Glutamatergic neuron (in vitro differentiated cells): ENCODE data around the gene UBTD1. TPM values are rescaled to one million over a fixed set of nuclear protein-coding genes. Genes with fewer than 3 reads are reported as not detected.

ENCODE experiments used
- DNase-seq: peaks from one replicate; pipeline ENCODE4 v3.0.0; 2022
- H3K27ac Mint-ChIP-seq: one replicate; pipeline ENCODE4 v1.8.0; 2020; ENCODE audit warnings: mild to moderate bottlenecking, mixed read lengths, inconsistent platforms; ENCODE audit not compliant: unreplicated experiment
- H3K27me3 Mint-ChIP-seq: one replicate; pipeline ENCODE4 v1.8.0; 2020; ENCODE audit warnings: mild to moderate bottlenecking, moderate library complexity, mixed read lengths, inconsistent platforms; ENCODE audit not compliant: unreplicated experiment
- H3K36me3 Mint-ChIP-seq: one replicate; pipeline ENCODE4 v1.8.0; 2020; ENCODE audit warnings: mild to moderate bottlenecking, mixed read lengths, inconsistent platforms; ENCODE audit not compliant: unreplicated experiment
- H3K4me1 Mint-ChIP-seq: one replicate; pipeline ENCODE4 v1.8.0; 2020; ENCODE audit warnings: mild to moderate bottlenecking, low read depth, mixed read lengths, inconsistent platforms; ENCODE audit not compliant: unreplicated experiment
- H3K4me3 Mint-ChIP-seq: one replicate; pipeline ENCODE4 v1.8.0; 2020; ENCODE audit warnings: mild to moderate bottlenecking, mixed read lengths, inconsistent platforms; ENCODE audit not compliant: unreplicated experiment
- H3K9me3 Mint-ChIP-seq: one replicate; pipeline ENCODE4 v1.8.0; 2020; ENCODE audit warnings: mild to moderate bottlenecking, moderate library complexity, mixed read lengths, inconsistent platforms; ENCODE audit not compliant: unreplicated experiment
- CTCF ChIP-seq: fragments of 200-600 bp; sonication (generic); IDR thresholded peaks from one replicate; pipeline ENCODE4 v1.5.0; 2021; ENCODE audit not compliant: partially characterized antibody, unreplicated experiment
- total RNA-seq: library from RNA; stranded (reverse); fragmentation: NEBNext Ultra II Directional; extraction: Animal tissue kit (Norgen Biotek cat#: 25700); gene quantifications from one replicate; pipeline ENCODE4 v1.2.1, GENCODE V29; 2021; ENCODE audit not compliant: unreplicated experiment

The UBTD1 gene
- total RNA-seq, 1 donor from 2014 or later, result 8.0 TPM

DNA sequence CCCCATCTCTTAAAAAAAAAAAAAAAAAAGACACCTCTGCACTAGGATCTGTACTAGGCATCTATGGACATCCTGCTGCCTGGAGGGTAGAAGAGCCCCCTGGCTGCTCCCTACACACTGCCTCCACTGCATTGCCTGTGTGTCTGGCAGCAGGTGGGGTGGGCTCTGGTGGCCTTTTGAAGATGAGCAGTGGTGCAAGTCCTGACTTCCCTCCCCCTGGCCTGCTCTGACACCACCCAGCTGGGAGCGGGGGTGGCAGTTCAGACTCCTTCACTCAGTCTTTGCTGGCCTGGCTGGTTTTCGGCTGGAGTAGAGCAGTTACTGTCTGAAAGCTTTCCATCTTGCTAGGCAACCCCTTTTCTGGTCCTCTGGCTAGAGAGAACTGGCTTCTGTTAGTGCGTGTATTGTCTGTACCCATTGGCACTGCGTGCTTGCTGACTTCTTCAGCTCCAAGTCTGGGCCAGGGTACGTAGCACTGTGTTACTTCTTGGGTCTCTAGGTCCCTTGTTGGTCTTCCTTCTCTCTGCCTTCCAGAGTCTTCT is 108.4 kb downstream of the UBTD1 start:
- Mint-ChIP-seq H3K4me3 (no peak overlapping the region), H3K9me3 (no peaks in the 10 kb centered on the region), H3K36me3 (no peaks in the 10 kb centered on the region), H3K27me3 (no peaks in the 10 kb centered on the region), H3K4me1 (peaks cover 4% of the 10 kb centered on the region), H3K27ac (no peak overlapping the region)
- DNase-seq, result no peak
- no peak for TF ChIP-seq CTCF

DNA sequence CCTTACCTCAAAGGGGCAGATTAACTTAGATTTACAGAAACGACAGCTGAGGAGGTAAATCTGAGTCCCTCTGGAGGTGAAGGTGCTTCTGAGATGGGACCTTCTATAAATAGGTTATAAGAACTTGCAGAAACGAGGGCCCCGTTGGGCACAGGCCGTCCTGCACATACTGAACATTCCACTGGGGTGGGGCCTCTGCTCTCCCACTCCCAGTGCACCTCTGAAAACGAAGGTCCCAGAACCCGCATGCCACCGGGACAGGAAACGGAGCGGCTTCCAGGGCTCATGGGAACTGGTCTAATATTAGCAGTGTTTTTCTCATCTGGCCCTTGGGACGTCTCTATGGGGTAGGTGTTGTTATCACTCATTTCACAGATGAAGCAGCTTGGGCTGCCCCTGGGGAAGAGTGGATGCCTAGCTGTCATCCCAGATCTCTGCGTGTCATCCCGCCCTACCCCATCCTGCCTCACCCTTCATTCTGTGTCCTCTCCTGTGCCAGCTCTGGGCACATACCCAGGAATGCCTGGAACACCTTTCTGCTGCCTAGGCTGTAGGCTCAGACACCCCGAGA is 110.4 kb downstream of the UBTD1 start:
- no peaks in the 10 kb centered on the region for H3K9me3 Mint-ChIP-seq
- H3K4me3 Mint-ChIP-seq, result no peak overlapping the region
- no peak overlapping the region for H3K27ac Mint-ChIP-seq
- TF ChIP-seq CTCF, result no peak
- H3K36me3 Mint-ChIP-seq, result no peaks in the 10 kb centered on the region
- peaks cover 4% of the 10 kb centered on the region for H3K4me1 Mint-ChIP-seq
- DNase-seq, result no peak
- no peaks in the 10 kb centered on the region for H3K27me3 Mint-ChIP-seq

DNA sequence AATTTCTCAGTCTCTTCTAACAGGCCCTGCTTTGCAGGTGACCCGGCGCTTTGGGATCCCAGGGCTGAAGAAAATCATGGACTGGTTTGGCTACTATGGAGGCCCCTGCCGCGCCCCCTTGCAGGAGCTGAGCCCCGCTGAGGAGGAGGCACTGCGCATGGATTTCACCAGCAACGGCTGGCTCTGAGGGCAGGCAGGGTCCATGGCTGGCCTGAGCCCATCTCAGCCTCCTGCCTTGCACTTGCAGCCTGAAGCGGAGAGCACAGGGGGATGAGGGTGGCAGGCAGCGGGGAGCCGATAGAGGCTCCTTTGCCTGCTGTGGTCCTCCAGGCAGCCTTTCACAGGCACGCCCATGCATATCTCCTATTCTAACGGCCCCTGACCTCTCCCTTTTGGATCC is 112.7 kb downstream of the UBTD1 start:
- H3K36me3 Mint-ChIP-seq, result no peaks in the 10 kb centered on the region
- peaks cover 4% of the 10 kb centered on the region for H3K4me1 Mint-ChIP-seq
- H3K4me3 Mint-ChIP-seq, result no peak overlapping the region
- H3K9me3 Mint-ChIP-seq, result no peaks in the 10 kb centered on the region
- no peak overlapping the region for H3K27ac Mint-ChIP-seq
- no peak for DNase-seq
- H3K27me3 Mint-ChIP-seq, result no peaks in the 10 kb centered on the region
- TF ChIP-seq CTCF, result no peak

GRCh38 chr10:97612386-97612785 is 113.7 kb downstream of the UBTD1 start:
- Mint-ChIP-seq H3K4me1 (peaks cover 4% of the 10 kb centered on the region), H3K36me3 (no peaks in the 10 kb centered on the region), H3K27me3 (no peaks in the 10 kb centered on the region), H3K27ac (no peak overlapping the region), H3K9me3 (no peaks in the 10 kb centered on the region), H3K4me3 (no peak overlapping the region)
- no peak for TF ChIP-seq CTCF
- no peak for DNase-seq

- Mint-ChIP-seq H3K9me3 (peaks cover 2% of the 10 kb centered on the region), H3K4me3 (no peak overlapping the region), H3K36me3 (no peaks in the 10 kb centered on the region), H3K27ac (no peak overlapping the region), H3K4me1 (no peaks in the 10 kb centered on the region), H3K27me3 (no peaks in the 10 kb centered on the region)
- TF ChIP-seq CTCF, result no peak
- no peak for DNase-seq
Observed at GRCh38 chr10:97618285-97618684, 119.6 kb downstream of the UBTD1 start.
